WERI-Rb-1 (cell line): ENCODE results near the gene OPN4.

Experiments
- DNase-seq: peaks from one replicate; pipeline ENCODE4 v3.0.0-alpha.2; 2020
- H3K27ac ChIP-seq: fragments of 250-450 bp; sonication (Bioruptor Pico); 2 replicates; pipeline ENCODE4 v1.5.1; 2020; ENCODE audit warnings: mild to moderate bottlenecking, moderate library complexity
- H3K27me3 ChIP-seq: fragments of 250-450 bp; sonication (Bioruptor Pico); 2 replicates; pipeline ENCODE4 v1.5.1; 2021; ENCODE audit warnings: mild to moderate bottlenecking, low read depth, moderate library complexity; ENCODE audit not compliant: insufficient read depth, severe bottlenecking
- H3K36me3 ChIP-seq: fragments of 250-450 bp; sonication (Bioruptor Pico); 2 replicates; pipeline ENCODE4 v1.5.1; 2020; ENCODE audit warnings: mild to moderate bottlenecking, moderate library complexity
- H3K4me3 ChIP-seq: 2 replicates; pipeline ENCODE4 v1.5.1; 2011; ENCODE audit warnings: low read depth, mild to moderate bottlenecking, control low read depth, low read length
- H3K9me3 ChIP-seq: fragments of 250-450 bp; sonication (Bioruptor Pico); 2 replicates; pipeline ENCODE4 v1.5.1; 2021; ENCODE audit warnings: mild to moderate bottlenecking, moderate library complexity; ENCODE audit not compliant: severe bottlenecking
- CTCF ChIP-seq: IDR thresholded peaks from 2 replicates; pipeline ENCODE4 v1.5.1; 2011; ENCODE audit warnings: low read depth, mild to moderate bottlenecking, control low read depth, inconsistent platforms, low read length

The OPN4 gene

GRCh38 chr10:86665868-86666267 is 11.5 kb downstream of the OPN4 start:
- no peaks in the 10 kb centered on the region for H3K36me3 ChIP-seq
- no peaks in the 10 kb centered on the region for H3K27me3 ChIP-seq
- no peak for TF ChIP-seq CTCF
- DNase-seq: no peak
- no peak overlapping the region for H3K4me3 ChIP-seq
- no peak overlapping the region for H3K27ac ChIP-seq
- H3K9me3 ChIP-seq: no peaks in the 10 kb centered on the region

GRCh38 chr10:86666538-86666937 is 12.2 kb downstream of the OPN4 start:
- no peaks in the 10 kb centered on the region for H3K36me3 ChIP-seq
- DNase-seq: no peak
- H3K4me3 ChIP-seq: no peak overlapping the region
- no peaks in the 10 kb centered on the region for H3K27me3 ChIP-seq
- no peak for TF ChIP-seq CTCF
- H3K27ac ChIP-seq: no peak overlapping the region
- no peaks in the 10 kb centered on the region for H3K9me3 ChIP-seq

GRCh38 chr10:86667421-86668181 is 13.3 kb downstream of the OPN4 start:
- no peak overlapping the region for H3K27ac ChIP-seq
- no peak overlapping the region for H3K4me3 ChIP-seq
- no peaks in the 10 kb centered on the region for H3K9me3 ChIP-seq
- no peak for DNase-seq
- no peak for TF ChIP-seq CTCF
- no peaks in the 10 kb centered on the region for H3K27me3 ChIP-seq
- H3K36me3 ChIP-seq: no peaks in the 10 kb centered on the region

DNA sequence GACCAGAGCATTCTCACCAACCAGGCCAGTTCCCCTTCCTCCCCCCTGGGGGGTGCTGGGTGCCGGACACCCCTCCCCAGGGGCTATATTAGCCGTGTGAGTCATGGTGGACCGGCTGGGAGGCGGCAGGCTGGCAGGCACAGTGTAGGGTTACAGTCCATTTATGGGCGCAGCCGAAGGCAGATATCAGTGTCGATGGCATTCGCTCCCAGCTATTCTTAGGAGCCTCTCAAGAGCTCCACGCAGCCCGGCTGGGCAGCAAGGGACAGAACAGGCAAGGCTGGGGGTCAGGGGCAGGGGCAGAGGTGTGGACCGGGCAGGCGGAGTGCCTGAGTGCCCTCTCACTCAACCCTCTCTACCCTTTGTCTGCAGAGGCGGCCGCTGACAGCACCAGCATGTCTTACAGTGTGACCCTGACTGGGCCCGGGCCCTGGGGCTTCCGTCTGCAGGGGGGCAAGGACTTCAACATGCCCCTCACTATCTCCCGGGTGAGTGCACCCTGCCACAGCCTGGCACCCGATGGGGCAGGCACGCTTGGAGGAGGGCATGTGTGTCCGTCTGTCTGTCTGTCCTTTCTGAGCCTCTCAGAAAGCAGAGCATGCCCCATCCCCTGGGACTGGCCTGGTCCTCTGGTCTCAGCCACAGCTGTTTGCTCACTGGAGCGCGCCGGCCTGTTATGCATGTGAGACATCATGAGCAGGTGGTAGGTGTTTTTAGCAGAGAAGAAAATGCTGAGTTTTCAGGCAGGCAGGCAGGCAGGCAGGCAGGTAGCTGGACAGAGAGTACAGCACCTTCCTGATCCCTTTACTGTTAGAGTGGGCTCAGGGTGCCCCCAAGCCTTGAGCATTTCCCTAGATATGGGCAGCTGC is 14.2 kb downstream of the OPN4 start, which contains the start of gene LDB3:
Gene LDB3, plus strand, starts transcription at position 215 of the 869 bp plus-strand sequence. Its CDS starts 181 bp downstream, at position 396.
- Histone ChIP-seq H3K27me3 (no peaks in the 10 kb centered on the region), H3K27ac (no peak within 1 kb of the TSS), H3K4me3 (no peak within 1 kb of the TSS), H3K9me3 (no peaks in the 10 kb centered on the region), H3K36me3 (no peaks in the 10 kb centered on the region)
- DNase-seq: peak; percentile 67
- TF ChIP-seq CTCF: no peak

DNA sequence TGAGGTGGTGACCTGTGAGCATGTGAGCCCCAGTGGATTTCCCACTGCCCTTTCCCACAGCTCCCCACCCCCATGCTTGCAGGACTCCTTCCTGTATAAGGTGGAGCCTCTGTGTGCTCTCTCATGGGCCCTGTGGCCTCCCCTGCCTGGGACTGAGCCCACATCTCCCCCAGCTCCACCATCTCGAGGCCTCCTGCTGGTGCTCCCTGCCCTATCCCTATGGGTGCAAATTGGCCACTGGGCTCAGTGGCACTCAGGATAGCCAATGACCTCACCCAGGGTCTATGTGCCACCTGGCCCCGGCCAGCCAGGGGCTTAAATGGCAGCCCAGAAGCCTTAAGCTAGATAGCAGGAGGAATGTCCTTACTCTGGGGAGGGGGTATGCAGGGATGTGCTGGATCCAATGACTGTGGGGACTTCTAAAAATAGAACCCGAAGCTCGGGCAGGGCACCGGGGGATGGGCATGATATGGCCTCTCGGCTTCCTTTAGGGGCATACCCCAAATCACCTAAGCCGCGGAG is 16.0 kb downstream of the OPN4 start:
- TF ChIP-seq CTCF: no peak
- Histone ChIP-seq H3K9me3 (no peaks in the 10 kb centered on the region), H3K4me3 (no peak overlapping the region), H3K27ac (no peak overlapping the region), H3K27me3 (no peaks in the 10 kb centered on the region), H3K36me3 (no peaks in the 10 kb centered on the region)
- no peak for DNase-seq
